Measurements from ENCODE around the gene MS4A14. TPM values are rescaled to one million over a fixed set of nuclear protein-coding genes. Genes with fewer than 3 reads are reported as not detected.

The MS4A14 gene
- total RNA-seq (1 to 10 TPM in 1 of 6 donors, under 1 TPM in 5; 0.04 to 1.8 (median 0.31) TPM), polyA plus RNA-seq (under 1 TPM; 0.19 to 0.30 TPM)

- DNase-seq (no peak), FAIRE-seq (no peak), ATAC-seq (peak in 2 of 4 donors; percentile 18 to 56)
- intact Hi-C loops (cut with DNase I): no loop called here
- Histone ChIP-seq H3K27ac (peak within 1 kb of the TSS in 1 of 4 donors; percentile 19), H3K9me3 (no peaks in the 10 kb centered on the region), H3K36me3 (no peaks in the 10 kb centered on the region), H3K4me3 (no peak within 1 kb of the TSS), H3K4me1 (no peaks in the 10 kb centered on the region), H3K27me3 (peaks cover 0 to 4% (median 0%) of the 10 kb centered on the region in 4 donors)
- WGBS, 2 donors: 51 to 52% methylated on average over 3 of the region's 3 CpGs
- TF ChIP-seq, protein P1, sequence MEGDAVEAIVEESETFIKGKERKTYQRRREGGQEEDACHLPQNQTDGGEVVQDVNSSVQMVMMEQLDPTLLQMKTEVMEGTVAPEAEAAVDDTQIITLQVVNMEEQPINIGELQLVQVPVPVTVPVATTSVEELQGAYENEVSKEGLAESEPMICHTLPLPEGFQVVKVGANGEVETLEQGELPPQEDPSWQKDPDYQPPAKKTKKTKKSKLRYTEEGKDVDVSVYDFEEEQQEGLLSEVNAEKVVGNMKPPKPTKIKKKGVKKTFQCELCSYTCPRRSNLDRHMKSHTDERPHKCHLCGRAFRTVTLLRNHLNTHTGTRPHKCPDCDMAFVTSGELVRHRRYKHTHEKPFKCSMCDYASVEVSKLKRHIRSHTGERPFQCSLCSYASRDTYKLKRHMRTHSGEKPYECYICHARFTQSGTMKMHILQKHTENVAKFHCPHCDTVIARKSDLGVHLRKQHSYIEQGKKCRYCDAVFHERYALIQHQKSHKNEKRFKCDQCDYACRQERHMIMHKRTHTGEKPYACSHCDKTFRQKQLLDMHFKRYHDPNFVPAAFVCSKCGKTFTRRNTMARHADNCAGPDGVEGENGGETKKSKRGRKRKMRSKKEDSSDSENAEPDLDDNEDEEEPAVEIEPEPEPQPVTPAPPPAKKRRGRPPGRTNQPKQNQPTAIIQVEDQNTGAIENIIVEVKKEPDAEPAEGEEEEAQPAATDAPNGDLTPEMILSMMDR (IDR thresholded peaks at IDR 0.05): no peak
Measured at GRCh38 chr11:60396382-60396781, at the start of gene MS4A14. TSS of gene MS4A14 (plus strand) at chr11:60396459. CDS start at chr11:60396579, 120 bp downstream.

DNA sequence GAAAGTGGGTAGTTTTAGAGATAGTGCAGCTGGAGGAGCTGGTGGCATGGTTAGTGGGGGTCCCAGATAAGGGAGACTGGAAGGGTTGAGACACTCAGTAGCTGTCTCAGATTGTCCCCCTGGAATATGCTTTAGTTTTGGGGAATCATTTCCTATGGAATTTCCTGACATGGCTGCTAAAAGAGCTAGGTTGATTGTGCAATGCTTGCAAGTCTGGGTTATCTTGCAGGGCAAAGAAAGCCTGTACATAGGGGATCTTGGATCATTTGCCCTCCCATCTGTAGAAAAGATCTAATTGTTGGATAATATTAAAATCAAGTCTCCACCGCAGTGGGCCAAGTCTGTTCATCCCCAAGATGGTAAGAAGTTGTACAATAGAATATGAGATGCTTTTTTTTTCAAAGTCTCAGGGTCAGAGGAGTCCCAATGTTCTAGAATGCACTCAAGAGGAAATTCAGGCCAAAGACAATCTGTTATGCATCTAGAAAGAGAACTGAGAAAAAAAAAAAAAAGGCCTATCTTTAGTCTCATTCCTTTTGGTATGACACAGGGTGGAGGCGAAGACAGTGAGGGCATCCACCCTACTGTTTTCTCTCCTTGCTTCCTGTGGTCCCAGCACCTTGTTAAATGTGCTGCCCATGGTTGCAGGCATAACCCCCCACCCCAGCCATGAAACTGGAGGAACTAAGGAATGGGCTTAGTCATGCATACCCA, 49.0 kb upstream of the MS4A14 start:
- ATAC-seq: peak in 1 of 4 donors; percentile 24
- 90 to 97% methylated on average over 2 of the region's 2 CpGs for WGBS, 2 donors
- no peak for DNase-seq
- TF ChIP-seq, protein P1 (IDR thresholded peaks at IDR 0.05): no peak
- intact Hi-C loops (cut with DNase I): no loop called here
- H3K4me3 ChIP-seq: no peak overlapping the region
- no peak for FAIRE-seq
- H3K9me3 ChIP-seq: no peaks in the 10 kb centered on the region
- no peaks in the 10 kb centered on the region for H3K4me1 ChIP-seq
- H3K36me3 ChIP-seq: no peaks in the 10 kb centered on the region
- no peaks in the 10 kb centered on the region for H3K27me3 ChIP-seq
- H3K27ac ChIP-seq: no peak overlapping the region

- WGBS, 2 donors: 53 to 76% methylated on average over 2 of the region's 2 CpGs
Measured at GRCh38 chr11:60348116-60348515, 48.1 kb upstream of the MS4A14 start.

DNA sequence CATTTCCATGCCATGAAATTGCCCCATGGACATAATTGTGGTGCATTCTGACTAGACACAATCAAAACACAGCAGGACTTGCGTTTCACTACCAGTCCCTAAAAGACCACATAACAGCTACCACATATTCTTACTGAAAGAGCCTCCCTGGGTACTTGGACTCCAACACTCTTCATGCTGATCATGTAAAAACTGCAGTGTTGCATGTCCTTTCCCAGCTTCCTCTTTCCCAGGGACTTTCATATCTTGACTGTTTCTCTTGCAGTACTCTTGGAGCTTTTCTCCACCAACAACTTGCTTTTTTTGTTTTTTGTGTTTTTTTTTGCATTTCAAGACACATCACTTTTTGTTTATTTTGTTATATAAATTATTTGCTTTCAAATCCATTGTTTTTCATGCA, 46.3 kb upstream of the MS4A14 start:
- H3K4me3 ChIP-seq: no peak overlapping the region
- 73 to 90% methylated on average over 1 of the region's 1 CpG for WGBS, 2 donors
- H3K36me3 ChIP-seq: no peaks in the 10 kb centered on the region
- no peaks in the 10 kb centered on the region for H3K27me3 ChIP-seq
- TF ChIP-seq, protein P1 (IDR thresholded peaks at IDR 0.05): no peak
- FAIRE-seq (no peak), DNase-seq (no peak), ATAC-seq (peak in 1 of 4 donors; percentile 58)
- H3K27ac ChIP-seq: no peak overlapping the region
- intact Hi-C loops (cut with DNase I): no loop called here
- H3K9me3 ChIP-seq: no peaks in the 10 kb centered on the region
- H3K4me1 ChIP-seq: no peaks in the 10 kb centered on the region

More at GRCh38 chr11:60348116-60348515, 48.1 kb upstream of the MS4A14 start:
- no peaks in the 10 kb centered on the region for H3K27me3 ChIP-seq
- TF ChIP-seq, protein P1 (IDR thresholded peaks at IDR 0.05): no peak
- H3K4me3 ChIP-seq: no peak overlapping the region
- H3K4me1 ChIP-seq: no peaks in the 10 kb centered on the region
- no peaks in the 10 kb centered on the region for H3K36me3 ChIP-seq
- no peak overlapping the region for H3K27ac ChIP-seq
- ATAC-seq (no peak), FAIRE-seq (no peak), DNase-seq (no peak)
- intact Hi-C loops (cut with DNase I): no loop called here
- no peaks in the 10 kb centered on the region for H3K9me3 ChIP-seq

GRCh38 chr11:60357771-60358170, 38.5 kb upstream of the MS4A14 start:
- intact Hi-C loops (cut with DNase I): no loop called here

More at GRCh38 chr11:60357771-60358170, 38.5 kb upstream of the MS4A14 start:
- H3K27ac ChIP-seq: no peak overlapping the region
- H3K36me3 ChIP-seq: no peaks in the 10 kb centered on the region
- no peaks in the 10 kb centered on the region for H3K9me3 ChIP-seq
- ATAC-seq: no peak
- DNase-seq: no peak
- 22 to 49% methylated on average over 2 of the region's 2 CpGs for WGBS, 2 donors
- TF ChIP-seq, protein P1 (IDR thresholded peaks at IDR 0.05): no peak
- no peak overlapping the region for H3K4me3 ChIP-seq
- no peaks in the 10 kb centered on the region for H3K27me3 ChIP-seq
- no peaks in the 10 kb centered on the region for H3K4me1 ChIP-seq
- FAIRE-seq: no peak
